CD8-positive, alpha-beta memory T cell (primary cell): Measurements from ENCODE around the gene PERM1. TPM values are rescaled to one million over a fixed set of nuclear protein-coding genes. Genes with fewer than 3 reads are reported as not detected.
A peak's percentile ranks its signal among the peaks of the same experiment; 100 is the strongest.

Experiments used
- CTCF ChIA-PET: fragments of 350-600 bp; sonication (Branson Sonifier 250); formaldehyde crosslinking; loops from one replicate; lab custom pipeline; 2021; ENCODE audit warnings: antibody characterized with exemption; lab: Charles Lee
- POLR2A ChIA-PET: fragments of 350-600 bp; sonication (Branson Sonifier 250); formaldehyde crosslinking; loops from one replicate; lab custom pipeline; 2021; ENCODE audit warnings: antibody characterized with exemption; lab: Charles Lee
- DNase-seq, 5 donors: peaks; one replicate each; pipeline versions ENCODE4 v3.0.0 to v3.0.0-alpha.2; 2020 to 2022; ENCODE audit warnings: mixed read lengths in 1 of 5
- H3K27ac ChIP-seq: one replicate; pipeline ENCODE4 v1.7.0; 2013; ENCODE audit warnings: low read depth, mild to moderate bottlenecking, low read length, moderate library complexity
- H3K27me3 ChIP-seq: 2 replicates; pipeline ENCODE4 v1.7.0; 2013; ENCODE audit warnings: low read length, mild to moderate bottlenecking; ENCODE audit not compliant: insufficient read depth, poor library complexity, severe bottlenecking
- H3K36me3 ChIP-seq: 2 replicates; pipeline ENCODE4 v1.7.0; 2013; ENCODE audit warnings: mild to moderate bottlenecking, low read length, moderate library complexity; ENCODE audit not compliant: insufficient read depth
- H3K4me1 ChIP-seq: 2 replicates; pipeline ENCODE4 v1.7.0; 2013; ENCODE audit warnings: mild to moderate bottlenecking, low read length, moderate library complexity; ENCODE audit not compliant: insufficient read depth
- H3K4me3 ChIP-seq: 2 replicates; pipeline ENCODE4 v1.7.0; 2013; ENCODE audit warnings: mild to moderate bottlenecking, low read length
- H3K9me3 ChIP-seq: 2 replicates; pipeline ENCODE4 v1.7.0; 2013; ENCODE audit warnings: mild to moderate bottlenecking, low read length
- H3K27ac Mint-ChIP-seq, 8 donors: one replicate each; pipeline ENCODE4 v1.8.0; 2020 to 2021; ENCODE audit warnings: mixed read lengths in 8 of 8, mild to moderate bottlenecking in 6 of 8, inconsistent platforms in 3 of 8, moderate library complexity in 3 of 8
- H3K27me3 Mint-ChIP-seq, 2 donors: one replicate each; pipeline ENCODE4 v1.8.0; 2020 to 2021; ENCODE audit warnings: mixed read lengths in 2 of 2, mild to moderate bottlenecking in 1 of 2, moderate library complexity in 1 of 2
- H3K36me3 Mint-ChIP-seq, 3 donors: one replicate each; pipeline ENCODE4 v1.8.0; 2020 to 2021; ENCODE audit warnings: mixed read lengths in 3 of 3, inconsistent platforms in 1 of 3, mild to moderate bottlenecking in 1 of 3
- H3K4me1 Mint-ChIP-seq, 3 donors: one replicate each; pipeline ENCODE4 v1.8.0; 2020 to 2021; ENCODE audit warnings: mixed read lengths in 3 of 3, inconsistent platforms in 1 of 3, mild to moderate bottlenecking in 1 of 3
- H3K4me3 Mint-ChIP-seq, 7 donors: one replicate each; pipeline ENCODE4 v1.8.0; 2020 to 2021; ENCODE audit warnings: mixed read lengths in 7 of 7, mild to moderate bottlenecking in 6 of 7, moderate library complexity in 4 of 7, inconsistent platforms in 2 of 7
- H3K9me3 Mint-ChIP-seq, 5 donors: one replicate each; pipeline ENCODE4 v1.8.0; 2020 to 2022; ENCODE audit warnings: mixed read lengths in 5 of 5, mild to moderate bottlenecking in 3 of 5, moderate library complexity in 2 of 5, inconsistent platforms in 1 of 5
- polyA plus RNA-seq: library from polyadenylated mRNA; unstranded; fragments of 300-500 nt; fragmentation: Illumina TruSeq; gene quantifications from one replicate; pipeline ENCODE4 v1.2.3, GENCODE V29; 2021
- total RNA-seq, 2 experiments: library from RNA; stranded (reverse); gene quantifications; one replicate each; pipeline ENCODE4 v1.2.3, GENCODE V29; 2021

The PERM1 gene
- total and polyA plus RNA-seq, 3 experiments from 2014 or later: not detected

DNA sequence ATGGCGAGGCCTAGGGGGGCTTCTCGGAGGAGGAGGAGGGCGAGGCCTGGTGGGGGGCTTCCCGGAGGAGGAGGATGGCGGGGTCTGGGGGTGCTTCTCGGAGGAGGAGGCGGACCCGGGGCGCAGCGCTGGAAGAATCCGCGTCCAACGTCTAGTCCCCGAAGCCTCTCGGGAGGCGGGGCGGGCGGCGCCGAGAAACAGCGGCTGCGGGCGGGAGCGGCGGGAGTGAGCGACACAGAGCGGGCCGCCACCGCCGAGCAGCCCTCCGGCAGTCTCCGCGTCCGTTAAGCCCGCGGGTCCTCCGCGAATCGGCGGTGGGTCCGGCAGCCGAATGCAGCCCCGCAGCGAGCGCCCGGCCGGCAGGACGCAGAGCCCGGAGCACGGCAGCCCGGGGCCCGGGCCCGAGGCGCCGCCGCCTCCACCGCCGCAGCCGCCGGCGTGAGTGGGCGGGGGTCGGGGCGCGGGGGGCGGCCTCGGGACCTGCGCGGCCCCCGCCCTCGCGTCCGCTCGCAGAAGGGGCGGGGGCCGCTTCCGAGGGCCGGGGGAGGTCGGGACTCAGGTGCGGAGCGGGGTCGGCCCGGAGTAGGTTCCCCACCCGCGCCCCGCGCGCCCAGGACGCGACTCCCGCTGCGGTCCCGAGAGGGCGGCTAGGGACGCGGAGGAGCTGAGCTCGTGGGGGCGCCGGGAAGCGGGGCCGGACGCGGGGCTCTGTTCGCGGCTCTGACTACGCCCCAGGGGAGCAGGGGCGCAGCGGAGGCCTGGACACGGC is 21.3 kb downstream of the PERM1 start, which contains the start of gene KLHL17:
Gene KLHL17, plus strand, starts transcription at position 222 of the 769 bp plus-strand sequence. Its CDS starts 110 bp downstream, at position 332.
- H3K36me3 Mint-ChIP-seq: peaks cover 0 to 38% (median 3%) of the 10 kb centered on the region in 3 donors
- ChIA-PET CTCF (no interaction called here), POLR2A (no interaction called here)
- H3K27me3 ChIP-seq: no peaks in the 10 kb centered on the region
- peak within 1 kb of the TSS in 7 of 8 donors; percentile 64 to 94 (median 78) for H3K27ac Mint-ChIP-seq
- no peaks in the 10 kb centered on the region for H3K9me3 Mint-ChIP-seq
- peaks cover 13% of the 10 kb centered on the region for H3K36me3 ChIP-seq
- DNase-seq: peak; percentile 65 to 80 (median 72)
- peaks cover 0 to 2% of the 10 kb centered on the region in 2 donors for H3K27me3 Mint-ChIP-seq
- H3K4me3 Mint-ChIP-seq: peak within 1 kb of the TSS; percentile 88 to 94 (median 90)
- peak within 1 kb of the TSS; percentile 99 for H3K4me3 ChIP-seq
- peaks cover 28% of the 10 kb centered on the region for H3K4me1 ChIP-seq
- H3K27ac ChIP-seq: peak within 1 kb of the TSS; percentile 59
- H3K9me3 ChIP-seq: no peaks in the 10 kb centered on the region
- H3K4me1 Mint-ChIP-seq: peaks cover 13 to 24% (median 21%) of the 10 kb centered on the region in 3 donors

DNA sequence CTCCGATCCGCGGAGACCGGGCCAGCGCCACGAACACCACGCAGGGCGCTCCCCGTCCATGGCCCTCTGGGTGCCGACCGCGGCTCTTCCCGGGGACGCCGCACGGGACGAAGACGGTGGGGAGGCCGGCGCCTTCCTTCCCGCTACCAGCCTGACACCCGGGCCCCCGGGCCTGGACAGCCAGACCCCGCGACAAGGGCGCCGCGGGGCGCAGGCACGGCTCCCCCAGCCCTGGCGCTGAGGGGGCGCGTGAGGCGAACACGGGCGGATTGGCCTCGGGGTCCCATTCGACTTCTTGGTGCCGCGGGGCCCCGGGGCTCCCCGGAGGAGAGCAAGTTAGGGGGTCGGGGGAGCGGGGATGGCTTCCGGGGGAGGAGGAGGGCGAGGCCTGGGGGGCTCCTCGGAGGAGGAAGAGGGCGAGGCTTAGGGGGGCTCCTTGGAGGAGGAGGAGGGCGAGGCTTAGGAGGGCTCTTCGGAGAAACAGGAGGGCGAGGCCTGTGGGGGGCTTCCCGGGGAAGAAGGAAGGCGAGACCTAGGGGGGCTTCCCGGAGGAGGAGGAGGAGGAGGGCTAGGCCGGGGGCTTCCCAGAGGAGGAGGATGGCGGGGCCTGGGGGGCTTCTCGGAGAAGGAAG is 22.0 kb downstream of the PERM1 start:
- POLR2A ChIA-PET: interaction anchor here (1.1 kb wide), 1 partner anchor 55 kb away, joined by 3 read pairs; no protein-coding TSS in a partner anchor
- Histone ChIP-seq H3K9me3 (no peaks in the 10 kb centered on the region), H3K27me3 (no peaks in the 10 kb centered on the region), H3K4me1 (peaks cover 28% of the 10 kb centered on the region), H3K36me3 (peaks cover 20% of the 10 kb centered on the region), H3K27ac (peak overlapping the region; percentile 59), H3K4me3 (peak overlapping the region; percentile 99)
- peaks cover 18 to 29% (median 21%) of the 10 kb centered on the region in 3 donors for H3K4me1 Mint-ChIP-seq
- peak overlapping the region in 7 of 8 donors; percentile 64 to 94 (median 78) for H3K27ac Mint-ChIP-seq
- DNase-seq: no peak
- H3K9me3 Mint-ChIP-seq: no peaks in the 10 kb centered on the region
- H3K36me3 Mint-ChIP-seq: peaks cover 5 to 43% (median 9%) of the 10 kb centered on the region in 3 donors
- CTCF ChIA-PET: interaction anchor here (0.6 to 1.3 kb wide), 2 partner anchors 16 to 55 kb away, joined by 3 to 5 read pairs; no protein-coding TSS in a partner anchor
- peaks cover 0 to 2% of the 10 kb centered on the region in 2 donors for H3K27me3 Mint-ChIP-seq
- peak overlapping the region; percentile 88 to 94 (median 90) for H3K4me3 Mint-ChIP-seq

DNA sequence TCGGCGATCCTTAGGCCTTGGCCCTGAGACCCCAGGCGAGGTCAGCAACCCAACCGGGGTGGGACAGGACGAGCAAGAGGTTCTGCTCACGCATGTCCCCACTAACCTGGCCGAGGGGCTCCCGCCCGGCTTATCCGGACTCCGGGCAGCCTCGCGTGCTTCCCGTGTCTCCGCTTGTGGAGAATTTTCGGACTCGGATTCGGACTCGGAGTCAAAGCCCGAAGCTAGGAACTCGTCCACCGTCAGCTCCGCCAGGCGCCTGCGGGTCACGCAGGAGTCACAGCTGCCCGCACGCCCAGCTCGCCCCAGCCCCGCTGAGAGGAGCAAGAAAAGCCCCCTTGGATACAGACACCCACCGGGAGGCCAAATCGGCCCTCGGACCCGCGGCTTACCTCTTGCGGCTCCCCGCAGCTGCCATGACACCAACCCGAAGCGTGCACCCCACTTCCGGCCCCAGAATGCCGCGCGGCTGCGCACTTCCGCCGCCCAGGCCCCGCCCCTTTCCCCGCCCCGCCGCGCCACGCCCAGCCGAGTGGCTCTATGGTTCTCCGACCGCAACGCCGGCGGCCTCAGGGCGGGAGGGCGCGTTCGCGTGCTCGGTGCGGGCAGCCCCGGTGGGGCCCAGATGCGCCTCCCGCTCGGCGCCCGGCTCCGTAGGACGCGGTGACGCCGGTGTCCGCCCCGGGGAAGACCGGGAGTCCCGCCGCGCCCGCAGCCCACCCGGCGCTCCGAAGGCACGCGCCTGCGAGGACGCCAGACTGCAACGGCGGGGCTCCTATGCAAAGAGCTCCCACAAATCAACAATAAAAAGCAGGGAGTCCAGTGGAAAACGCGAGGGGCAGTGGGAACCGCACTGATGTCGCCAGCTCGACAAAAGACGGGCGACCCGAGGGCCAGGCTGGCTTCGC is 22.8 kb downstream of the PERM1 start, which contains the start of gene NOC2L:
Gene NOC2L, minus strand, starts transcription at position 434 of the 908 bp plus-strand sequence. Its CDS starts 16 bp downstream, at position 418.
- CTCF ChIA-PET: interaction anchor here (0.6 to 1.3 kb wide), 2 partner anchors 15 to 54 kb away, joined by 3 to 5 read pairs; no protein-coding TSS in a partner anchor

DNA sequence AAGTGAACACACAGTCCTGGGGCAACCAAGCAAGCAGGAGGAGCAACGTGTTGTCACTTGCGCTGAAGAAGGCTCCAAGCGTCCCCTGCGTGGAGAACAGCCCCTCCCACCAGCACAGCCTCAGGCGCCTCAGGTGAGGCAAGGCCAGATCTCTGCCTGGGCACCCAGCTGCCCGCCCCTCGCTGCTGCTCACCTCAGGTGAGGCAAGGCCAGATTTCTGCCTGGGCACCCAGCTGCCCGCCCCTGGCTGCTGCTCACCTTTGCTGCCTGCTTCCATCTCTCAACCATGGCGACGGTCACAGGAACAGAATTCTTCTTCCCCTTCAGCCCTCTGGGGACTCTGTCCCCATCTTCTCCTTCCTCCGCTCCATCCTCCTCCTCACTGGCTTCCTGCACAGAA is 25.3 kb downstream of the PERM1 start:
- Histone ChIP-seq H3K27ac (no peak overlapping the region), H3K9me3 (no peaks in the 10 kb centered on the region), H3K27me3 (no peaks in the 10 kb centered on the region), H3K36me3 (peaks cover 42% of the 10 kb centered on the region), H3K4me3 (no peak overlapping the region), H3K4me1 (peaks cover 26% of the 10 kb centered on the region)
- H3K4me1 Mint-ChIP-seq: peaks cover 18 to 25% (median 18%) of the 10 kb centered on the region in 3 donors
- peaks cover 5 to 63% (median 9%) of the 10 kb centered on the region in 3 donors for H3K36me3 Mint-ChIP-seq
- H3K9me3 Mint-ChIP-seq: no peaks in the 10 kb centered on the region
- DNase-seq: no peak
- no peak overlapping the region for H3K27ac Mint-ChIP-seq
- H3K27me3 Mint-ChIP-seq: peaks cover 0 to 2% of the 10 kb centered on the region in 2 donors
- POLR2A ChIA-PET: no interaction called here
- CTCF ChIA-PET: no interaction called here
- H3K4me3 Mint-ChIP-seq: peak overlapping the region in 1 of 7 donors; percentile 11

More for the DNA sequence above, 22.8 kb downstream of the PERM1 start, which contains the start of gene NOC2L:
- H3K4me1 ChIP-seq: peaks cover 28% of the 10 kb centered on the region
- H3K9me3 ChIP-seq: no peaks in the 10 kb centered on the region
- peak within 1 kb of the TSS; percentile 99 for H3K4me3 ChIP-seq
- Mint-ChIP-seq H3K9me3 (no peaks in the 10 kb centered on the region), H3K4me3 (peak within 1 kb of the TSS; percentile 88 to 94 (median 90)), H3K27me3 (peaks cover 0 to 2% of the 10 kb centered on the region in 2 donors), H3K36me3 (peaks cover 5 to 50% (median 9%) of the 10 kb centered on the region in 3 donors), H3K27ac (peak within 1 kb of the TSS; percentile 64 to 95 (median 86)), H3K4me1 (peaks cover 18 to 29% (median 21%) of the 10 kb centered on the region in 3 donors)
- DNase-seq: peak; percentile 88 to 95 (median 91)
- peaks cover 27% of the 10 kb centered on the region for H3K36me3 ChIP-seq
- H3K27me3 ChIP-seq: no peaks in the 10 kb centered on the region
- POLR2A ChIA-PET: interaction anchor here (0.6 to 1.1 kb wide), 5 partner anchors 11 to 467 kb away, joined by 3 to 6 read pairs (median 3); no protein-coding TSS in a partner anchor
- H3K27ac ChIP-seq: peak within 1 kb of the TSS; percentile 89

DNA sequence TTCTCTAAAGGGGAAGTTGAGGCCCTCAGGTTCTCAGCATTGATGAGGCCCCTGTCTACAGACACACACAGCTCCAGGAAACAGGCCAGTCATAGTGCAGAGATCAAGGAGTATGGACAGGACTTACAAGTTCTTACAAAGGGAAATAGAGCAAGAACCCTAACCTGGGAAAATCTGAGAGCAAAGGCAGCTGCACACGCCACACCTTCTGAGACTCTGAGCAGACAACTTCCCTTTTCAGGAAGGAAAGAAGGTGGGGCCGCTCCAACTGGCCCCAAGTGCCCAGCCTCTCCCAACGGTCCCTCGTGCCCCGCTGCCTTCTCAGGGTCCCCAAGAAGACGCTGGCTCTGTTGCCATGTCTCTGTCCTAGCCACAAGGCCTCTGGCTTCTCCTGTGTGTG is 26.4 kb downstream of the PERM1 start:
- Mint-ChIP-seq H3K27ac (no peak overlapping the region), H3K4me1 (peaks cover 18 to 25% (median 18%) of the 10 kb centered on the region in 3 donors), H3K9me3 (no peaks in the 10 kb centered on the region), H3K4me3 (peak overlapping the region in 2 of 7 donors; percentile 23 to 45), H3K36me3 (peaks cover 11 to 74% (median 13%) of the 10 kb centered on the region in 3 donors), H3K27me3 (peaks cover 0 to 2% of the 10 kb centered on the region in 2 donors)
- Histone ChIP-seq H3K36me3 (peaks cover 52% of the 10 kb centered on the region), H3K4me1 (peaks cover 21% of the 10 kb centered on the region), H3K27me3 (no peaks in the 10 kb centered on the region), H3K27ac (no peak overlapping the region), H3K9me3 (no peaks in the 10 kb centered on the region), H3K4me3 (no peak overlapping the region)
- CTCF ChIA-PET: no interaction called here
- DNase-seq: no peak
- POLR2A ChIA-PET: interaction anchor here (1.3 kb wide), 1 partner anchor 14 kb away, joined by 8 read pairs; no protein-coding TSS in a partner anchor

DNA sequence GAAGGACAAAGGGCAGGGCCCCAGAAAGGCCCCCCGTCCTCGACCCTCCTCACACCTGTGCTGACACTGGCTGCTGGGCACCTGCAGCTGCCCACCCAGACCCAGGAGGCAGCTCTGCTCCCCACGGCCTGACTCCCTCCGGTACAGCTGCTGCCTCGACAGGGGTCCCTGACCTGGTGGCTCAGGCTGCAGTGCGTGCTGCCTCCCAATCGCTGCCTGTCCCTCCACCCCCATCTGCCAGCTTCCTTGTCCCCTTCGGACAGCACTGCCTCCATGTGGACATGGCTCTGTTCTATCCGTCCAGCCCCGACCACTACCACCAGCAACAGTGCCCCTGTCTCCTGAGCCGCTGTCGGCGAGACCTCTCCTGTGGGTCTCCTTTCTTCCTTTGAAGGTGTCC is 27.0 kb downstream of the PERM1 start:
- Histone ChIP-seq H3K4me3 (no peak overlapping the region), H3K27ac (no peak overlapping the region), H3K9me3 (no peaks in the 10 kb centered on the region), H3K36me3 (peaks cover 58% of the 10 kb centered on the region), H3K4me1 (peaks cover 18% of the 10 kb centered on the region), H3K27me3 (no peaks in the 10 kb centered on the region)
- Mint-ChIP-seq H3K27me3 (peaks cover 0 to 2% of the 10 kb centered on the region in 2 donors), H3K27ac (peak overlapping the region in 1 of 8 donors; percentile 58), H3K4me3 (peak overlapping the region in 2 of 7 donors; percentile 23 to 45), H3K4me1 (peaks cover 18 to 25% (median 18%) of the 10 kb centered on the region in 3 donors), H3K36me3 (peaks cover 13 to 79% (median 16%) of the 10 kb centered on the region in 3 donors), H3K9me3 (no peaks in the 10 kb centered on the region)
- POLR2A ChIA-PET: interaction anchor here (1.3 kb wide), 1 partner anchor 13 kb away, joined by 8 read pairs; no protein-coding TSS in a partner anchor
- no peak for DNase-seq
- CTCF ChIA-PET: no interaction called here
